HG03439 (cell line): ENCODE results near the gene TGFBI.

Source experiments
- ATAC-seq: cut with Tn5 transposase; IDR thresholded peaks from one replicate; pipeline ENCODE4 v1.9.1; 2021; ENCODE audit warnings: mild to moderate bottlenecking, moderate library complexity; ENCODE audit not compliant: unreplicated experiment

The TGFBI gene

DNA sequence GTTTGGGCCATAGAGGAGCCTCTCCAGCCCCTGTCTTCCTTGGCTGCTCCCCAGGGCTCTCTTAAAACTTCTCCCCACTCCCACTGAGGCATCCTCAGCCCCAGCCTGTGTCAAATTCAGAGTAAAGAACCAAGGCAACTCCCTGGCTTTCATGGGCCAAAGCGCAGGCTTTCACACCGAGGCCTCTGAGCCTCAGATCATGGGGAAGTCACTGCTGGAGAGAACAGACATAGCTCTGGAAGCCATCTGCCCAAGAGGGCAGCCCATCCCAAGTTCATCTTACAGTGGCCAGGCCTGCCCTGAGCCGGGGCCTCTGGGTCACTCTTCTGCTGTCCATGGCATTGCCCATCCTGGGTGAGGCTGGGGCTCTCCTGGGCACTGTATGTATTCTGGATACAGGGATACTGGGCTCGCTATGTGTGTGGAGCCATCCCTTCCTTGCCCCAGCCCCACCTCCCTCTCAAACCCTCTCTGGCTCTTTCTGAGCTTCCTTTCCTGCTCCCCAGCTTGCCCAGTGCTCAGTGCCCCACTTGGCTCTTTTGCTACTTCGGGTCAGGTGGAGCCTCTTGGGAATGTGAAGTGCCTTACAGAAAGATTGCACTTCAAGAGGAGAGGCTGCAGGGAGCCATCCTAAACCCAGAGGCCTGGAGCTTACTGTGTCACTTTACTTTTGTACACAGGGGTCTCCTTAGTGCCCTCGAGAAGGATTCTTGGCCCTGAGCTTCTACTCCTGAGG is 33.0 kb downstream of the TGFBI start:
- no peak for ATAC-seq

DNA sequence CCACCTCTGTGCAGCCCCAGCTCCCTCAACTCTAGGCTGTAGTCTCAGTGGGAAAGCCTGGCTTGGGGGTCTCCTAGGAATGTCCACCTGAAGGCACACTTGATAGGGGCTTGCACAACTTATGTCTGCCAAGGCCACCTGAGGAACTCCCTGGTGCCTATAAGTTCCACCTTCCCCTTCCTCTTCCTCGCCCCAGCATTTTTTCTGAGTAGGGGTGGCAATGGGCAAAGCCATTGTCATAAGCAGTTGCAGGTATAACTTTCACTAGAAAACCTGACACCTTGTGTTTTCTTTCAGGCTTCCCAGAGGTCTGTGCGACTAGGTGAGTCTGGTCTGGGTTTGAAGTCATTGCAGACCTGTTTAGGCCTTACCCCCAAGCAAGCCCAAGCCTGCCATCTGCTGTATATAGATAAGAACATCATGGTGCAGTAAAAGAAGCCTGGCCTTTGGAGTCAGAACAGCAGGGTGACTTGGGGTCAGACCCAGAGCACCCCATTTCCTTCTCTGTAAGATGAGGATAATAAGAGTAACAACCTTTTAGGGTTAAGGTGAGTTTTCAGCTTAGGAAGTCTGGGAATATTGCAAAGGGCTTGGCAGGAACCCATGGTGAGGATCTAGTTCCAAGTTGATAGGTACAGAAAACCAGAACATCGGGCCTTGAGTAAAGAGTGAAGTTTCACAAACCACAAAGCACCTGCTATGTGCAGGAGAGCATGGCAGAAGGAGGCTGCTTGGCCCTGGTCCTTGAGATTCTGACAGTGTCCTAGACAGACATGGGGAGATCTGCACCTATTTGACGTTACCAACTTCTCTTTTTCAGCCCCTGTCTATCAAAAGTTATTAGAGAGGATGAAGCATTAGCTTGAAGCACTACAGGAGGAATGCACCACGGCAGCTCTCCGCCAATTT is 33.8 kb downstream of the TGFBI start:
- ATAC-seq, result peak; percentile 85

DNA sequence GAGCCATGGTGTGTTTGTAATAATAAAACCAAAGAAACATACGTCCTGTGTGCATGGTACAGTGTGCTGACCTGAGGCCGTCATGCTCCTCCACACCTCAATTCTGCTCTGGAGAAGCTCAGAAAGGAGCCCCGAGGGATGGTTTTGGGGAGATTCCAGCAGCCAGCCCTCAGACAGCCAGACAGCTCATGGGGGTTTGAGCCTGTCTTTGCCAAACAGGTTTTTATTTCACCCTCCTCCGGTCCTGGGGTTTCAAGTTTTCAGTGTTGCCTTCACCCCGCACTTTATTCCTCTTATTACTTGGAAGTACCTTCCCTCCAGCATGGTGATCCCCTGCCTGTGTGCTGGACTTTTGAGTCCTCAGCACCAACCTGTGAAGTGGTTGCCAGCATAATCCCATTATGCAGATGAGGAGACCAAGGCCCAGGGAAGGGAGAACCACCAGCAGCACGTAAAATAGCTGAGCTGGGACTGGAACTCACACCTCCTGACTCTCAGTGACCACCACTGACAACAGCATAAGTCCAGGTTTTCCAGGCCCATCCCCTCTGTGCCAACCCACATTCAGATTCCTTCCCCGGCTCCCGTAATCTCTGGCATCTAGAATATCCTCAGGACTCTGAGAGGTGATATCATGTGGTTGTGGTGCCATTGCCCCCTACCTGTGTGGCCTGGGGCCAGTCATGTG is 35.1 kb downstream of the TGFBI start:
- no peak for ATAC-seq

DNA sequence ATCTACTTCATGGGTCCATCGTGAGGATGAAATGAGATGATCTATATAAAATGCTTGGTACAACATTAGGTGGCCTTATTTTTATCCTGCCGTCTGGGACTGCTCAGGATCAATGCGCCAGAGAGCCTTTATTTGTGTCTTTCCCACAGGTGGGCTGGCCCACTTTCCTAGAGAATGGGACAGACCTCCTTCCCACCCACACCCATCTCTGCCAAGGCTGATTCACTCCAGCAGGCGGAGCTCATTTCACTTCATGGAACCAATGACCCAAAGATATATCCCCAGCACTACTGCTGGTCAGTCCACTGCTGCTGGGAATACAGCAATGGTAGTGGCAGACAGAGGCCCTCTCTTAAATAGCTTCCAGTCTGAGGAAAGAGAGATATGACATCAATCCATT is 35.7 kb downstream of the TGFBI start:
- no peak for ATAC-seq

DNA sequence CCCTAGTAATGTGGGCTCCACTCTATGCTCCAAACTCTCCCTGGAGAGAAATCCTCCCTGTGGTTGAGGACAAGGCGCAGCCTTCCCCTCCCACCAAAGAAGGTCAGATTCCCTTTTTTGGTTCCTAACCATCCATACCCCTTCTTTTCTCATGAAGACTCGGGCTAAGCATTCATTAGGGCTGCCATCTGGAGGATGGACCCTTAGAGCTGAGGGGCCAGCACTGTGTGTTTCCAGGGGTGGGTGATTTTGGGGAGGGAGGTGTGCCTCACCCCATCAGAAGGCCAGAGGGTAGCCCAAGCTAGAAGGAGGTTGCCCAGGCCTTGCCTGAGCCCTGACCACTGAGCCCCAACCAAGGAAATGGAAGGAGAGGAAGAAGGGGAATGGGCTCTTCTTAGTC is 36.8 kb downstream of the TGFBI start:
- no peak for ATAC-seq

- ATAC-seq, result no peak
Measured at GRCh38 chr5:136066661-136067271, 38.0 kb downstream of the TGFBI start.

DNA sequence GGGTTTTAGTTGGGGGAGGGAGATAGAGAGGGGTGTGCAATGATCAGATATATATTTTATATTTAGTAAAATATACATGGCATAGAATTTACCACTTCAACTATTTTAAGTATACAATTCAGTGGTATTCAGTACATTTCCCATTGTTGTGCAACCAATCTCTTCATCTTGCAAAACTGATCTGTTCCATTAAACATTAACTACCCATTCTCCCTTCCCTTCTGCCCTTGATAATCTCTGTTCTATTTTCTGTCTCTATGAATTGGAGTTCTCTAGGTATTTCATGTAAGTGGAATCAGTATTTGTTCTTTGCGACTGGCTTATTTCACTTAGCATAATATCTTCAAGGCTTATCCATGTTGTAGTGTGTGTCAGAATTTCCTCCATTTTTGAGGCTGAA is 38.6 kb downstream of the TGFBI start:
- no peak for ATAC-seq

DNA sequence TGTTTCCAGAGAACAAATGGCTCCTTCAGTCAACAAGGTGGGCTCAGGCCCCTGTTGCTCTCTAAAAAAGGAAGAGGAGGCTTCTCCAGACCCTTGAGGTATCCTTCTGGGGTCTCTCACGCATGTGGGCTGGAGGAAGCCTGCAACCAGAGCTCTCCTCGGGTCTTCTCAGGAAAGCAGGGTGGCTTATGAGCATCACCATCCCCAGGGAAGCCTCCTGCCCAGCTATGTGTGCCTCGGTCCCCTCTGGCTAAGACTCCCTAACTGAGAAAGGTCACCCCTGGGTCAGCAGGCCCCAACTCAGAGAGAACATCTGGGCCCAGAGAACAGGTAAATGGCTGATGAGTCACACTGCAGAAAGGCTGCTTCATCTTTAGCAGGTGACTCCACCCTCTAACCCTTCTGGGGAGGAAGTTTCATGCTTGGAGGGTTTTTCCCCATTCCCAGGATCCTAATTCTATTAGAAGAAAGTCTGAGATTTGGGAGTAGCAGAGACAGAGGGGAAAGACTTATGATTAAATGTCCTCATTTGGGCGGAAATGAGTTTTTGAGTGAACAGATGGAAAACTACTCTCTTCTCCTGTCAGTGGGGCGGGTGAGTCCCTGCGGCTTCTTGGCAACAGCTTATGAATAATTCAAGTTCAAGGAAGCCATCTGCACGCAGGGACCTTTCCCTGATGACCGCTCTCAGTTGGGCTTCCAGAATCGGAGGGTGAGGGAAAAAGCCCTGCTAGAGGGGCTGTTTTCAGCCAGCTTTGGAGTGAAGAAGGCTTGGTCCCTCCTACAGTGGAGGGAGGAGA is 41.9 kb downstream of the TGFBI start:
- ATAC-seq, result no peak

DNA sequence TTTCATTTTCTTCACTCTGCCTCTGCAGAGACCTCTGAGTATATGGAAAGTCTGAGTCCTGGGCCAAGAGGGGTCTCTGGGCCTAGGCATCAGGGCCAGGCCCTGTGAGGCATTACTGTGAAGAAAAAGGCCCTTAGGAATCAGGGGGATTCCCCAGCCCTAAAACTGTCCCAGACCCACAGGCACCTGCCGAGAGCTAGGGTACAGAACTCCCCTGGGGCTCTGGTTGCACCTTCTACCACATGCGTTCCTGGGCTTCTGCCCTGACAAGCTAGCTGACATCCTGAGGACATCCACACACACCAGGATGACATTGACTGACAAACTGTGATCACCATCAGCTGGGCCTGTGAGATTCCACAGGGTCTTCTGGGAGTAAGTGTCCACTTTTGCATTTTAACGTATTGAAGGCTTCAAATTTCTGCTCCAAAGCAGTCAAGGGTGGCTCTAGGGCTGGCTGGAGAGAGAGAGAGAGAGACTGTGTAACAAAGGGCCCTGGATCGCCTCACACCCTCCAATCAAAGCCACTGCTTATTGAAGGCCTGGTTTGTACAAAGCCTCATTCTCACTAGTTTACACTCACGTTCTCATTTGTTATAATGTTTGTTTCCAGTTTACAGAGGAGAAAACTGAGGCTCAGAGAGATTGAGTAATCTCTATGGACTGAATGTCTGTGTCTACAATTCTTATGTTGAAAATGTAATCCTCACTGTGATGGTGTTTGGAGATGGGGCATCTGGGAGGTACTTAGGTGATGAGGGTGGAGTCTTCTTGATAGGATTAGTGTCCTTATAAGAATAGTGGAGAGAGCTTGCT is 45.1 kb downstream of the TGFBI start:
- peak; percentile 72 for ATAC-seq

- no peak for ATAC-seq
Measured at GRCh38 chr5:136075466-136075891, 46.7 kb downstream of the TGFBI start.

- ATAC-seq, result no peak
Measured at GRCh38 chr5:136076067-136076466, 47.3 kb downstream of the TGFBI start.

- no peak for ATAC-seq
Measured at GRCh38 chr5:136076881-136077445, 48.2 kb downstream of the TGFBI start.

GRCh38 chr5:136079195-136079985 is 50.6 kb downstream of the TGFBI start:
- ATAC-seq, result no peak

GRCh38 chr5:136080113-136080482 is 51.3 kb downstream of the TGFBI start:
- ATAC-seq, result no peak

DNA sequence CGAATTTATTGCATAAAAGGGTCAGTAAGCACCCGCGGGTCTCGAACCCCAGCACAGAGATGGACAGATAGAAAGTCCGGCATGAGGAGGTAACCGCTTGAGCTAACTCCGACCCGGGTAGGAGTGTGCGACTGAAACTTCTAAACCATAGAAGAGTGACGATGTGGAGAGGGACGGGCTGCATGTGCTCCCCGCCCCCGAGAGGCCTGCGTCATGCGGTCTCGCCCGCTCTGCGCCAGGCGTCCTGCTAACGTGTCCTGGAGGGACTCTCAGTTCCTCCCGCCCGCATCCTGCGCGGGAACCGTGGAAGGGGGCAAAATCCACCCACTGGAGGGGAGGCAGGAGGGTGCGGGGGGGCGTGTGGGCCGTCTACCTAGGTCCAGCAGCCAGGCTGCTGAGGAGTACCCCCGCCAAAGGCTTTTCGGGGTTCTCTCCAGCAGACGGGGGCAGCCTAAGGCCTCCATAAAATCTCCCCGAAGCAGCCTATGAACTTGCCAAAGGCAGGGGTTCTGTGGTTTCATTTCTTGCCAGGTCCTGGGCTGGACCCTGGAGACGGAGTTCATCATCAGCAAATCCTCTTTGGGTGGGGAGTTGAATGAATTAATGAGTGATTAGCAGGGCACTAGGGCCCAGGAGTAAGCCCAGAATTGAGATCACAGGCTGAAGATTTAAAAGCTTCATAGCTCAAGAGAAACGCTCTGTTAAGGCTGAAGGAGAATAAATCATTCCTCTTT is 51.9 kb downstream of the TGFBI start:
- peak; percentile 97 for ATAC-seq

GRCh38 chr5:136081217-136081591 is 52.4 kb downstream of the TGFBI start:
- no peak for ATAC-seq

DNA sequence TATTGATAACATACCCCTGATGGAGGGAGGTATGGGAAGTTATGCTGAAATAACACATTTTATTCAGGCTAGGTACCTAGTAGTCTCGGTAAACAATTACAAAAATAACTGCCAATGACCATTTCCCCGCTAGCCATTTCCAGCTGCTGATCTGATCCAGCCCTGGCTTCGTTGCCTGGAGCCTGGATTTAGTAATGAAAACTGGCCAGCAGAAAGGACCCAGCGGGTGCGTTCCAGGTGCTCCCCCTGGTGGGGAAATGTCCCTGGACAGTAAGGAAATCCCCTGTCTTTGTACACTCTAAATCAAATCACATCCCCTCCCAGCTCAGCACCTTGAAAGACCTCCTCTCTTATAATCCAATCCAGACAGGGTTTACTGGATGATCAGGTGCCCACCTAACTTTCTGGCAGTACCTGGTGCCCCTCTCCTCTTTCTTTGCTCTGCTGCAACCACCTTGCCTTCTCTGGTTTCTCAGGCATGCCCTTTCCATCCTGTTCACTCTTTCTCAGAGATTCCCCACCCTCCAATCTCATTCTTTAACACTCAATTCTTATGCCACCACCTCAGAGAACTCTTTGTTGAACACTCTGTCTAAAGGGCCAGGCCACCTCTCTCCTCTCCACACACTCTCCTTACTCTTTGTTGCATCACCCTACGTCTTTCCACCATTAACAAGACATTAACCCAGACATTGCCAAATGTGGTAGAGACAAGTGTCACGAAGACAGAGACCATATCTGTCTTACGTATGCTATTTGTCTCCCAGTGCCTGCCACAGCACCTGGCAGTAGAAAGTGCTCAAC is 53.8 kb downstream of the TGFBI start:
- ATAC-seq, result no peak
